Measurements from ENCODE around the gene PLPPR1. TPM values are rescaled to one million over a fixed set of nuclear protein-coding genes. Genes with fewer than 3 reads are reported as not detected.
"Not testable (repeated sequence)": the region's sequence is repeated elsewhere in the genome, so short reads cannot be mapped to it uniquely, and the experiment has no call there.

Gene PLPPR1
- total RNA-seq, 4 donors from 2014 or later = 0.54 TPM; not detected in 3

- Histone ChIP-seq H3K9me3 (no peaks in the 10 kb centered on the region), H3K4me1 (no peaks in the 10 kb centered on the region), H3K4me3 (no peak overlapping the region), H3K36me3 (no peaks in the 10 kb centered on the region), H3K27ac (no peak overlapping the region), H3K27me3 (no peaks in the 10 kb centered on the region)
- no peak for DNase-seq
- TF ChIP-seq CTCF (IDR thresholded peaks at IDR 0.05) (no peak), POLR2A (IDR thresholded peaks at IDR 0.05) (no peak)
Observed at GRCh38 chr9:101126556-101126955, 98.0 kb downstream of the PLPPR1 start.

- not testable (repeated sequence) for H3K4me3 ChIP-seq
Observed at GRCh38 chr9:101127369-101127768, 98.8 kb downstream of the PLPPR1 start.

GRCh38 chr9:101128623-101129022 is 100.1 kb downstream of the PLPPR1 start:
- TF ChIP-seq CTCF (IDR thresholded peaks at IDR 0.05) = no peak
- no peak for TF ChIP-seq POLR2A (IDR thresholded peaks at IDR 0.05)
- no peak overlapping the region for H3K27ac ChIP-seq
- H3K4me3 ChIP-seq = no peak overlapping the region
- H3K9me3 ChIP-seq = no peaks in the 10 kb centered on the region
- no peaks in the 10 kb centered on the region for H3K27me3 ChIP-seq
- no peaks in the 10 kb centered on the region for H3K36me3 ChIP-seq
- no peaks in the 10 kb centered on the region for H3K4me1 ChIP-seq
- no peak for DNase-seq

More at GRCh38 chr9:101127369-101127768, 98.8 kb downstream of the PLPPR1 start:
- not testable (repeated sequence) for DNase-seq, H3K27ac ChIP-seq, H3K36me3 ChIP-seq, H3K27me3 ChIP-seq, H3K9me3 ChIP-seq, H3K4me1 ChIP-seq

GRCh38 chr9:101130054-101130453 is 101.5 kb downstream of the PLPPR1 start:
- TF ChIP-seq CTCF (IDR thresholded peaks at IDR 0.05) = no peak
- Histone ChIP-seq H3K36me3 (no peaks in the 10 kb centered on the region), H3K27ac (no peak overlapping the region), H3K27me3 (no peaks in the 10 kb centered on the region), H3K4me1 (no peaks in the 10 kb centered on the region), H3K4me3 (no peak overlapping the region), H3K9me3 (no peaks in the 10 kb centered on the region)
- DNase-seq = no peak

GRCh38 chr9:101131326-101131725 is 102.8 kb downstream of the PLPPR1 start:
- H3K4me3 ChIP-seq = no peak overlapping the region
- TF ChIP-seq POLR2A (IDR thresholded peaks at IDR 0.05) (no peak), CTCF (IDR thresholded peaks at IDR 0.05) (no peak)
- no peaks in the 10 kb centered on the region for H3K4me1 ChIP-seq
- H3K36me3 ChIP-seq = no peaks in the 10 kb centered on the region
- H3K27ac ChIP-seq = no peak overlapping the region
- no peaks in the 10 kb centered on the region for H3K9me3 ChIP-seq
- DNase-seq = no peak
- H3K27me3 ChIP-seq = no peaks in the 10 kb centered on the region

GRCh38 chr9:101132801-101133200 is 104.3 kb downstream of the PLPPR1 start:
- no peak for DNase-seq
- TF ChIP-seq POLR2A (IDR thresholded peaks at IDR 0.05) (no peak), CTCF (IDR thresholded peaks at IDR 0.05) (no peak)
- H3K36me3 ChIP-seq = no peaks in the 10 kb centered on the region
- H3K4me3 ChIP-seq = no peak overlapping the region
- no peaks in the 10 kb centered on the region for H3K27me3 ChIP-seq
- no peak overlapping the region for H3K27ac ChIP-seq
- no peaks in the 10 kb centered on the region for H3K9me3 ChIP-seq
- no peaks in the 10 kb centered on the region for H3K4me1 ChIP-seq

Data from Peyer's patch (tissue), 4 donors.